SK-N-SH (cell line): Measurements from ENCODE around the gene SIK2. TPM values are rescaled to one million over a fixed set of nuclear protein-coding genes. Genes with fewer than 3 reads are reported as not detected.
A peak's percentile ranks its signal among the peaks of the same experiment; 100 is the strongest.

Experiments
- CTCF ChIA-PET: fragments of 300-600, 350-600 bp; formaldehyde crosslinking; extraction: SDS; loops from one replicate; lab custom pipeline; 2021; lab: Yijun Ruan, JAX
- POLR2A ChIA-PET: fragments of 350-600 bp; sonication (Branson Sonifier 250); formaldehyde crosslinking; extraction: SDS; loops from one replicate; lab custom pipeline; 2020; ENCODE audit warnings: antibody characterized with exemption, inconsistent platforms; lab: Yijun Ruan, JAX
- DNase-seq: peaks from one replicate; pipeline ENCODE4 v3.0.0; 2012
- H2AFZ ChIP-seq: fragments of 200-600 bp; sonication (generic); 2 replicates; pipeline ENCODE4 v1.8.1; 2016; ENCODE audit warnings: antibody characterized with exemption, mild to moderate bottlenecking, low read depth
- H3F3A ChIP-seq: fragments of 200-600 bp; sonication (generic); replicated peaks from 2 replicates; pipeline ENCODE3; 2016; ENCODE audit warnings: antibody characterized with exemption, mild to moderate bottlenecking; ENCODE audit not compliant: insufficient read depth
- H3K27ac ChIP-seq, 2 experiments: fragments of 200-500 bp in 1 of 2; fragments of 200-600 bp in 1 of 2; sonication (Bioruptor generic) in 1 of 2; sonication (generic), shearing (Covaris generic) in 1 of 2; 2 replicates each; pipeline versions ENCODE4 v1.5.1 to v1.6.1; 2014 to 2016; ENCODE audit warnings: low read depth in 2 of 2, inconsistent platforms in 1 of 2, low read length in 1 of 2, mild to moderate bottlenecking in 1 of 2, mixed read lengths in 1 of 2
- H3K27me3 ChIP-seq: fragments of 200-600 bp; sonication (generic), shearing (Covaris generic); 2 replicates; pipeline ENCODE4 v1.6.1; 2016; ENCODE audit warnings: mixed run types; ENCODE audit not compliant: insufficient read depth
- H3K36me3 ChIP-seq, 2 experiments: fragments of 200-500 bp in 1 of 2; fragments of 200-600 bp in 1 of 2; sonication (Bioruptor generic) in 1 of 2; sonication (generic) in 1 of 2; replicated peaks in 1 of 2; 2 replicates each; pipeline versions ENCODE3 to v1.5.1; 2014 to 2016; ENCODE audit warnings: low read length in 1 of 2, mild to moderate bottlenecking in 1 of 2; ENCODE audit not compliant: insufficient read depth in 2 of 2, control insufficient read depth in 1 of 2
- H3K4me1 ChIP-seq, 2 experiments: fragments of 200-500 bp in 1 of 2; fragments of 200-600 bp in 1 of 2; sonication (Bioruptor generic) in 1 of 2; sonication (generic), shearing (Covaris generic) in 1 of 2; 2 replicates each; pipeline versions ENCODE4 v1.5.1 to v1.6.1; 2014 to 2016; ENCODE audit warnings: low read depth in 1 of 2, low read length in 1 of 2, mixed run types in 1 of 2; ENCODE audit not compliant: insufficient read depth in 2 of 2, control insufficient read depth in 1 of 2
- H3K4me2 ChIP-seq: fragments of 200-600 bp; sonication (generic), shearing (Covaris generic); 2 replicates; pipeline ENCODE4 v1.6.1; 2017; ENCODE audit warnings: mixed run types
- H3K4me3 ChIP-seq, 2 experiments: fragments of 200-500 bp in 1 of 2; fragments of 200-600 bp in 1 of 2; sonication (Bioruptor generic) in 1 of 2; sonication (generic), shearing (Covaris generic) in 1 of 2; 2 replicates each; pipeline versions ENCODE4 v1.5.1 to v1.8.1; 2014 to 2016; ENCODE audit warnings: low read depth in 2 of 2, inconsistent platforms in 1 of 2, low read length in 1 of 2, mild to moderate bottlenecking in 1 of 2, mixed read lengths in 1 of 2, moderate library complexity in 1 of 2
- H3K79me2 ChIP-seq: fragments of 200-600 bp; sonication (generic); 2 replicates; pipeline ENCODE4 v1.8.1; 2017; ENCODE audit warnings: mild to moderate bottlenecking; ENCODE audit not compliant: insufficient read depth
- H3K9ac ChIP-seq: fragments of 200-600 bp; sonication (generic); 2 replicates; pipeline ENCODE4 v1.6.1; 2017; ENCODE audit warnings: mixed run types
- H3K9me2 ChIP-seq: fragments of 200-600 bp; sonication (generic); 2 replicates; pipeline ENCODE4 v1.6.1; 2017; ENCODE audit warnings: mixed run types
- H3K9me3 ChIP-seq: fragments of 200-600 bp; sonication (generic); 2 replicates; pipeline ENCODE4 v1.6.1; 2017; ENCODE audit warnings: mixed run types, mild to moderate bottlenecking, moderate library complexity
- H4K20me1 ChIP-seq: fragments of 200-600 bp; sonication (generic); 2 replicates; pipeline ENCODE4 v1.6.1; 2017; ENCODE audit warnings: mild to moderate bottlenecking, mixed run types; ENCODE audit not compliant: insufficient read depth
- CHD2 ChIP-seq: fragments of 150-350 bp; IDR thresholded peaks from 2 replicates; pipeline ENCODE4 v1.6.1; 2018; ENCODE audit warnings: low read length; ENCODE audit not compliant: partially characterized antibody
- EZH2phosphoT487 ChIP-seq: fragments of 200-600 bp; sonication (generic); IDR thresholded peaks from 2 replicates; pipeline ENCODE4 v1.6.1; 2017; ENCODE audit warnings: low read depth, mixed run types, mild to moderate bottlenecking, antibody characterized with exemption, moderate library complexity, borderline replicate concordance
- FOXJ3 ChIP-seq: sonication (generic); formaldehyde crosslinking; IDR thresholded peaks from 2 replicates; pipeline ENCODE4 v1.5.1; 2020; ENCODE audit warnings: mild to moderate bottlenecking, missing genetic modification reagents
- FOXM1 ChIP-seq: IDR thresholded peaks from 2 replicates; pipeline ENCODE4 v1.4.0; 2012; ENCODE audit warnings: low read depth, mild to moderate bottlenecking
- GABPA ChIP-seq: IDR thresholded peaks from 2 replicates; pipeline ENCODE4 v1.4.0; 2012; ENCODE audit warnings: low read depth, mild to moderate bottlenecking
- JUND ChIP-seq: IDR thresholded peaks from 2 replicates; pipeline ENCODE4 v1.4.0; 2012
- MXI1 ChIP-seq: IDR thresholded peaks from 2 replicates; pipeline ENCODE4 v1.6.1; 2012; ENCODE audit warnings: mild to moderate bottlenecking, low read depth, low read length, improper control_type of control experiment
- NRF1 ChIP-seq: IDR thresholded peaks from 2 replicates; pipeline ENCODE4 v1.6.1; 2012; ENCODE audit warnings: low read depth, mild to moderate bottlenecking, low read length
- POLR2AphosphoS5 ChIP-seq: IDR thresholded peaks from 2 replicates; pipeline ENCODE4 v1.6.1; 2012; ENCODE audit warnings: low read depth, low read length
- RAD21 ChIP-seq: IDR thresholded peaks from 2 replicates; pipeline ENCODE4 v1.6.1; 2012; ENCODE audit warnings: mild to moderate bottlenecking, low read length
- RCOR1 ChIP-seq: fragments of 150-350 bp; IDR thresholded peaks from 2 replicates; pipeline ENCODE4 v1.6.1; 2017; ENCODE audit warnings: antibody characterized with exemption, low read length
- RFX5 ChIP-seq: IDR thresholded peaks from 2 replicates; pipeline ENCODE4 v1.6.1; 2012; ENCODE audit warnings: mild to moderate bottlenecking, improper control_type of control experiment, low read length
- RXRA ChIP-seq: IDR thresholded peaks from 2 replicates; pipeline ENCODE4 v1.4.0; 2012; ENCODE audit warnings: low read depth, mild to moderate bottlenecking, borderline replicate concordance
- SMC3 ChIP-seq: IDR thresholded peaks from 2 replicates; pipeline ENCODE4 v1.6.1; 2012; ENCODE audit warnings: low read depth, low read length, improper control_type of control experiment
- TCF12 ChIP-seq: IDR thresholded peaks from 2 replicates; pipeline ENCODE4 v1.4.0; 2012
- WGBS: methylation state at CpG from one replicate; pipeline ENCODE4 v1.1.6; 2017; ENCODE audit warnings: low lambda C conversion rate; 5-methylcytosine and 5-hydroxymethylcytosine counted together
- polyA plus RNA-seq, 3 experiments: library from polyadenylated mRNA; depleted of rRNA; stranded (reverse); fragments of >200 nt; gene quantifications; 2 replicates each; pipeline ENCODE4 v1.2.3, GENCODE V29; 2012
- TF ChIP-seq, protein P1 (sequence below): fragments of 150-350 bp; IDR thresholded peaks from 2 replicates; pipeline ENCODE4 v1.6.1; 2016; ENCODE audit warnings: mild to moderate bottlenecking, low read depth, low read length
- TF ChIP-seq, protein P2 (sequence below): IDR thresholded peaks from 2 replicates; pipeline ENCODE4 v1.4.0; 2012; ENCODE audit warnings: low read depth, borderline replicate concordance
- TF ChIP-seq, protein P3 (sequence below): IDR thresholded peaks from 2 replicates; pipeline ENCODE4 v1.4.0; 2012; ENCODE audit warnings: low read depth, borderline replicate concordance

The SIK2 gene
- polyA plus RNA-seq, 1 of the 3 experiments (the other 2 are of a cell fraction): 8.9 TPM

DNA sequence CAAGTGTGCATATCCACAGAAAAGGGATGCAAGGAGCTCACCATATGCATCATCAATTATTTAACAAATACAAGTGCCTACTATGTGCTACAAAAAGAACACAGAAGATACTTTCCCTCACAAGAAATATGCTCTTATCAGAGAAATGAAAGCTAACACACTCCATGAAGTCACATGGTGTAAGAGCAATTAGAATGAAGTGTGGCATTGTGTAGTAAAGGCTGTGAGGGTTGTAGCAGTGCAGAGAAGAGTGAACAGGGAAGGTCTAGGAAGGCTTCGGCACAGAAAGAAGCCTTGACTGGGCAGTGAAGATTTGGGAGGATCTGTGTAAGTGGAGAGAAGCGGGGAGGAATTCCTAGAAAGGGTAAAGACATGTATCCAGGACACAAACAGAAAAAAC lies 141.5 kb downstream of the SIK2 start (continued):
- TF ChIP-seq, protein P1, sequence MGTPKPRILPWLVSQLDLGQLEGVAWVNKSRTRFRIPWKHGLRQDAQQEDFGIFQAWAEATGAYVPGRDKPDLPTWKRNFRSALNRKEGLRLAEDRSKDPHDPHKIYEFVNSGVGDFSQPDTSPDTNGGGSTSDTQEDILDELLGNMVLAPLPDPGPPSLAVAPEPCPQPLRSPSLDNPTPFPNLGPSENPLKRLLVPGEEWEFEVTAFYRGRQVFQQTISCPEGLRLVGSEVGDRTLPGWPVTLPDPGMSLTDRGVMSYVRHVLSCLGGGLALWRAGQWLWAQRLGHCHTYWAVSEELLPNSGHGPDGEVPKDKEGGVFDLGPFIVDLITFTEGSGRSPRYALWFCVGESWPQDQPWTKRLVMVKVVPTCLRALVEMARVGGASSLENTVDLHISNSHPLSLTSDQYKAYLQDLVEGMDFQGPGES: no peak
- no peak for TF ChIP-seq GABPA
- no peak for TF ChIP-seq FOXM1
- no peak for TF ChIP-seq RAD21
- TF ChIP-seq, protein P2, sequence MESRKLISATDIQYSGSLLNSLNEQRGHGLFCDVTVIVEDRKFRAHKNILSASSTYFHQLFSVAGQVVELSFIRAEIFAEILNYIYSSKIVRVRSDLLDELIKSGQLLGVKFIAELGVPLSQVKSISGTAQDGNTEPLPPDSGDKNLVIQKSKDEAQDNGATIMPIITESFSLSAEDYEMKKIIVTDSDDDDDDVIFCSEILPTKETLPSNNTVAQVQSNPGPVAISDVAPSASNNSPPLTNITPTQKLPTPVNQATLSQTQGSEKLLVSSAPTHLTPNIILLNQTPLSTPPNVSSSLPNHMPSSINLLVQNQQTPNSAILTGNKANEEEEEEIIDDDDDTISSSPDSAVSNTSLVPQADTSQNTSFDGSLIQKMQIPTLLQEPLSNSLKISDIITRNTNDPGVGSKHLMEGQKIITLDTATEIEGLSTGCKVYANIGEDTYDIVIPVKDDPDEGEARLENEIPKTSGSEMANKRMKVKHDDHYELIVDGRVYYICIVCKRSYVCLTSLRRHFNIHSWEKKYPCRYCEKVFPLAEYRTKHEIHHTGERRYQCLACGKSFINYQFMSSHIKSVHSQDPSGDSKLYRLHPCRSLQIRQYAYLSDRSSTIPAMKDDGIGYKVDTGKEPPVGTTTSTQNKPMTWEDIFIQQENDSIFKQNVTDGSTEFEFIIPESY: no peak
- TF ChIP-seq SMC3: no peak
- no peak for TF ChIP-seq NRF1
- no peak for TF ChIP-seq RXRA

DNA sequence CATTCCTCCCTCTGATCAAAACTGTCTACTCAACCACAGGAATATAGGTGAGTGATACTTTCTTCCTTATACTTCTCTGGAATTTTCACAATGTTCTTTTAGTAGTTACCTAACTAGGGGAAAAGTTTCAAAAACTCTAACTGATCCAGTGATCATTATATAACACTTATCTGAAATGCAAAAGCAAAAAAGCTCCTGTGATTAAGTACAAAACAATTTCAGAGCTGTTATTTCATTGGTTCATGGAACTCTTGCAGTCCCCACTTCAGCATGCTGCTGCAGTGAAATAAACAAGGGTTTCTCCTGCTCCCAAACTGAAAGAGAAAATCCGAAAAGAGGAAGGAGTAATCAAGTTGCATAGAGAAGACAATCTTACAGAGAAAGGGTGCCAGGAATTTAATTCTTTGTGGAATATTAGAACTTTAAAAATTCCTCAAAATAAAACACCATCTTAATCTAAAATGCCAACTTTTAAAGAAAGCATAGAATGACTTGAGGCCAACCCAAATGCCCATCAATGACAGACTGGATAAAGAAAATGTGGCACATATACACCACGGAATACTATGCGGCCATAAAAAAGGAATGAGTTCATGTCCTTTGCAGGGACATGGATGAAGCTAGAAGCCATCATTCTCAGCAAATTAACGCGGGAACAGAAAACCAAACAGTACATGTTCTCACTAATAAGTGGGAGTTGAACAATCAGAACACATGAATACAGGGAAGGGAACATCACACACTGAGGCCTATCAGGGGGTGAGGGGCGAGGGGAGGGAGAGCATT lies 143.7 kb downstream of the SIK2 start:
- 87% methylated on average over 6 of the region's 6 CpGs for WGBS
- H3F3A ChIP-seq: peaks cover 21% of the 10 kb centered on the region
- H3K36me3 ChIP-seq: peaks cover 60 to 67% of the 10 kb centered on the region in 2 experiments
- H3K4me1 ChIP-seq: no peaks in the 10 kb centered on the region; a peak in 1 of 4 replicates
- POLR2A ChIA-PET: no interaction called here
- no peaks in the 10 kb centered on the region for H3K9me3 ChIP-seq
- H3K4me3 ChIP-seq: no peak overlapping the region
- CTCF ChIA-PET: interaction anchor here (0.9 kb wide), 2 partner anchors 18 to 31 kb away, joined by 3 to 4 read pairs; no protein-coding TSS in a partner anchor
- no peaks in the 10 kb centered on the region for H3K27me3 ChIP-seq
- no peaks in the 10 kb centered on the region for H4K20me1 ChIP-seq
- no peaks in the 10 kb centered on the region for H3K9me2 ChIP-seq
- H3K79me2 ChIP-seq: peaks cover 47% of the 10 kb centered on the region
- DNase-seq: no peak
- peak overlapping the region; percentile 59 for H3K4me2 ChIP-seq
- no peak overlapping the region for H2AFZ ChIP-seq
- H3K9ac ChIP-seq: peak overlapping the region; percentile 62; the same call in 1 of the 2 replicates
- no peak for TF ChIP-seq RFX5
- TF ChIP-seq, protein P3, sequence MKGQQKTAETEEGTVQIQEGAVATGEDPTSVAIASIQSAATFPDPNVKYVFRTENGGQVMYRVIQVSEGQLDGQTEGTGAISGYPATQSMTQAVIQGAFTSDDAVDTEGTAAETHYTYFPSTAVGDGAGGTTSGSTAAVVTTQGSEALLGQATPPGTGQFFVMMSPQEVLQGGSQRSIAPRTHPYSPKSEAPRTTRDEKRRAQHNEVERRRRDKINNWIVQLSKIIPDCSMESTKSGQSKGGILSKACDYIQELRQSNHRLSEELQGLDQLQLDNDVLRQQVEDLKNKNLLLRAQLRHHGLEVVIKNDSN: no peak
- no peak for TF ChIP-seq EZH2phosphoT487
- TF ChIP-seq JUND: no peak
- no peak for TF ChIP-seq FOXJ3 (CRISPR knock-in tag)
- TF ChIP-seq, protein P2: no peak
- TF ChIP-seq CHD2: no peak
- no peak for TF ChIP-seq MXI1
- TF ChIP-seq TCF12: no peak
- no peak for TF ChIP-seq RCOR1
- TF ChIP-seq RXRA: no peak
- TF ChIP-seq FOXM1: no peak
- TF ChIP-seq POLR2AphosphoS5: no peak
- H3K27ac ChIP-seq: peak overlapping the region; percentile 58 to 91; a peak in 3 of 4 replicates
